GM21367 (cell line): ENCODE data around the gene CAVIN4.

Experiments used
- ATAC-seq: cut with Tn5 transposase; IDR thresholded peaks from one replicate; pipeline ENCODE4 v1.9.1; 2021; ENCODE audit not compliant: unreplicated experiment

CAVIN4 gene

GRCh38 chr9:100577776-100578448 is at the start of gene CAVIN4:
Gene CAVIN4 (plus strand): TSS chr9:100578079. CDS start chr9:100578144, 65 bp downstream.
- no peak for ATAC-seq

- ATAC-seq, result no peak
These were observed 43.5 kb upstream of the CAVIN4 start for GRCh38 chr9:100534401-100534800.

GRCh38 chr9:100540327-100540726 is 37.6 kb upstream of the CAVIN4 start:
- no peak for ATAC-seq

GRCh38 chr9:100549048-100549447 is 28.8 kb upstream of the CAVIN4 start:
- ATAC-seq, result no peak

- peak; percentile 20 for ATAC-seq
These were observed 22.9 kb upstream of the CAVIN4 start for GRCh38 chr9:100554935-100555401.

GRCh38 chr9:100555471-100555870 is 22.4 kb upstream of the CAVIN4 start:
- ATAC-seq, result peak; percentile 57

GRCh38 chr9:100557053-100557452 is 20.8 kb upstream of the CAVIN4 start:
- ATAC-seq, result no peak

GRCh38 chr9:100561256-100561655 is 16.6 kb upstream of the CAVIN4 start:
- no peak for ATAC-seq

- ATAC-seq, result no peak
These were observed 10.0 kb upstream of the CAVIN4 start for GRCh38 chr9:100567856-100568255.

GRCh38 chr9:100573655-100574260 is 4.1 kb upstream of the CAVIN4 start:
- no peak for ATAC-seq

GRCh38 chr9:100575006-100575405 is 2.9 kb upstream of the CAVIN4 start:
- no peak for ATAC-seq

- ATAC-seq, result no peak
These were observed 2.0 kb upstream of the CAVIN4 start for GRCh38 chr9:100575765-100576386.

- ATAC-seq, result no peak
These were observed 731 bp downstream of the CAVIN4 start for GRCh38 chr9:100578610-100579009.

- ATAC-seq, result no peak
These were observed 1.8 kb downstream of the CAVIN4 start for GRCh38 chr9:100579665-100580064.

- no peak for ATAC-seq
These were observed 2.4 kb downstream of the CAVIN4 start for GRCh38 chr9:100580257-100580656.

GRCh38 chr9:100581081-100581480 is 3.2 kb downstream of the CAVIN4 start:
- ATAC-seq, result no peak

GRCh38 chr9:100581661-100582060 is 3.8 kb downstream of the CAVIN4 start:
- ATAC-seq, result no peak

- no peak for ATAC-seq
These were observed 5.3 kb downstream of the CAVIN4 start for GRCh38 chr9:100583014-100583802.

- no peak for ATAC-seq
These were observed 7.1 kb downstream of the CAVIN4 start for GRCh38 chr9:100584951-100585350.

- ATAC-seq, result no peak
These were observed 8.2 kb downstream of the CAVIN4 start for GRCh38 chr9:100586093-100586492.

GRCh38 chr9:100587375-100587774 is 9.5 kb downstream of the CAVIN4 start:
- ATAC-seq, result no peak
